ENCODE results near the gene OR4A5. TPM values are rescaled to one million over a fixed set of nuclear protein-coding genes. Genes with fewer than 3 reads are reported as not detected.
"Not testable (repeated sequence)": the region's sequence is repeated elsewhere in the genome, so short reads cannot be mapped to it uniquely, and the experiment has no call there.

The OR4A5 gene, protein sequence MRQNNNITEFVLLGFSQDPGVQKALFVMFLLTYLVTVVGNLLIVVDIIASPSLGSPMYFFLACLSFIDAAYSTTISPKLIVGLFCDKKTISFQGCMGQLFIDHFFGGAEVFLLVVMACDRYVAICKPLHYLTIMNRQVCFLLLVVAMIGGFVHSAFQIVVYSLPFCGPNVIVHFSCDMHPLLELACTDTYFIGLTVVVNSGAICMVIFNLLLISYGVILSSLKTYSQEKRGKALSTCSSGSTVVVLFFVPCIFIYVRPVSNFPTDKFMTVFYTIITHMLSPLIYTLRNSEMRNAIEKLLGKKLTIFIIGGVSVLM
- total RNA-seq, result not detected
- long read RNA-seq, result 0 reads

DNA sequence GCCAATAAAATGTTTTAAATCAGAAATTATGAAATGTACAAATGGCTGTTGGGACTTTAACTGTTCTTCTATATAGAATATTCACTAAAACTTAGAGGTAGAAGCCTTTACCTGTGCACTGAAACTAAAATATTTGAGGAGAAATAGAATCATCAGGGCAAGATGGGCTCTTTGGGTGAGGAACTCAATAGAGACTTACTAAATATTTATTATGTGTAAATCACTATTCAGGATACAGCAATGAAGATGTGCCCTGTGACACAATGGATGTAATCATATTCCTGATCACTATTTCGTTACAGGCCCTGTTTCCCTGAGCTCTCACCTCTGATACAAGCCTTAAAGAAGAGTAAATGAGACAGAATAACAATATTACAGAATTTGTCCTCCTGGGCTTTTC lies at the start of gene OR4A5:
OR4A5 (plus strand) TSS at position 301 of the 400 bp plus-strand sequence; CDS start at position 354, 53 bp downstream.
- ATAC-seq; DNase-seq; intact Hi-C loops (cut with micrococcal nuclease): not testable (repeated sequence)

DNA sequence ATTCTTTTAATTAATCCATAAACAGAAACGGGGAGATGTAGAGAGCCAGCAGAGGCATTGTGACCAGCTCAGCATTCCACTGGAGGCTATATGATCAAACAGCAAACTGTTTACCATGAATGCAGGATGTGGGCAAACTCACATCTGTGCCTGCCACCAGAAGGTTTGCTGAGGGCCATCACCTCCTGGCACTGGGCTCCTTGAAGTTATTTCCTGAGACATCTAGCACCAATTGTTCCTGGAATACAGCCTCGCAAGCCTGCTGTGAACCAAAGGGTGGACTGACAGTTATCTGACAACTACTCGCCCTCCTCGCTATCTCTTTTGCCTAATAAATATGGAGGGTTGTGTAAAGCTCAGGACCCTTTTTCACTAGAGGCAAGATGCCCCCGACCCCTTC lies 13.5 kb downstream of the OR4A5 start:
- DNase-seq; intact Hi-C loops (cut with micrococcal nuclease); ATAC-seq: not testable (repeated sequence)

Other genes with a start within 250 kb of the OR4A5 start
- gene OR4C46, start 102.8 kb upstream of the OR4A5 start, total RNA-seq, result not detected

Measured in left ventricle myocardium superior (tissue), 1 donor.